NCI-H524 treated with DMSO at 0.1 percent for 48 hours (cell line): ENCODE data around the gene CFAP73.

Source experiments
- DNase-seq: peaks from one replicate; lab custom pipeline; 2025; lab: John Stamatoyannopoulos, UW

CFAP73 gene

DNA sequence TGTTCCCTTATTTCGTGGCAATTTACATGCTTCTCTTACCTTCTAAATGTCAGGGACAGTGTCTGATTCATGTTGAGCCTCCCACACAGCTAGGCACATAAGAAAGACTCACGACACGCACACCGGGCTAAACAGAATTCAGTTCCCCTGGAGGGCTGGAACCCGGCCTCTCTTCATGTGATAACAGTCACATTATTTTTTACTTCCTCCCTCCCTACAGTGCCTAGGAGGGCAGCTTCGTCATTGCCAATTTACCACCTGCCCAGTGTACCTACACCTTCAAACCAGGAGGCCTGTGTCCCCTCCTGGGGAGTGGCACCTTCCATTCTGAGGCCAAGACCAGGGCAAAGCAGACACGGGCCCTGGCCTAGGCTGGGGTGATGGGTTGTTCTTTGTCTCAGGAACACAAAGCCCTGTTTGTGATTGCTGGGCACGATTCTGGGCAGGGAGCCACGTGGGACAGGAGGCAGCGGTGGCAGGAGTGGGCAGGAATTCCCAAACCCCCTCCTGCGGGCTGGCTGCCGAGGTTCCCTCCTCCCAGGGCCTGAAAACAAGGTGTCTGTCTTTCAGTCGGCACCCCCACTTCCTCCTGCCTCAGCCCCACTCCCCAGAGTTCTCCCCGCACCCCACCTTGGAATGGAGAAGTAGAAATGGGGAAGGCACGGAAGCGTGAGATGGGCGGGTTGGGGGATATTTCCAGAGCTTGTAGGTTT is 7.2 kb upstream of the CFAP73 start:
- DNase-seq: no peak

DNA sequence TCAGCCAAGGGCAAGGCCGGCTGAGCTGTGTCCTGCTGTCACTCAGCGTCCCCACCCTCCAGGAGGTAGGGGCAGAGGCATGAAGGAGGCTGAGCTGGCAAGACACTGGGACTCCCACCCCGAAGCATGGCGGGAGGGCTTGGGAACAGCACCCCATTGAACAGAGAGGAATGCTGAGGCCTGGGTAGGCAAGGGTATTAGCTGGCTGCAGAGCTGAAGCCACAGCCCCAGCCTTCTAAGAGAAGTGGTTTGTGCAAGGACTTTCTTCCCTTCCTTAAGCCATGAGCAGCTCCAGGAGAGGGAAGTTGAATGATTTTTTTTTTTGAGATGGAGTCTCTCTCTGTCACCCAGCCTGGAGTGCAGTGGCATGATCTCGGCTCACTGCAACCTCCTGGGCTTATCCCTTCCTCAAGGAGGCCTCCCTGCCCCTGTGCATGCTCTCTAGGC is 6.6 kb upstream of the CFAP73 start:
- no peak for DNase-seq

DNA sequence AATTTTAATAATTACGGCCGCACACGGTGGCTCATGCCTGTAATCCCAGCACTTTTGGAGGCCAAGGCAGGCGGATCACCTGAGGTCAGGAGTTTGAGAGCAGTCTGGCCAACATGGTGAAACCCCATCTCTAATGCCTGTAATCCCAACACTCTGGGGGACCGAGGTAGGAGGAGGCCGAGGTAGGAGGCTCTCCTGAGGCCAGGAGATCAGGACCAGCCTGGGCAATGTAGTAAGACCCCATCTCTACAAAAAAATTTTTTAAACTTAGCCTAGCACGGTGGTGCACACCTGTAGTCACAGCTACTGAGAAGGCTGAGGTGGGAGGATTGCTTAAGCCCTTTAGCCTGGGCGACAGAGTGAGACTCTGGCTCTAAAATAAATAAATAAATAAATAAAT is 5.6 kb upstream of the CFAP73 start:
- no peak for DNase-seq

DNA sequence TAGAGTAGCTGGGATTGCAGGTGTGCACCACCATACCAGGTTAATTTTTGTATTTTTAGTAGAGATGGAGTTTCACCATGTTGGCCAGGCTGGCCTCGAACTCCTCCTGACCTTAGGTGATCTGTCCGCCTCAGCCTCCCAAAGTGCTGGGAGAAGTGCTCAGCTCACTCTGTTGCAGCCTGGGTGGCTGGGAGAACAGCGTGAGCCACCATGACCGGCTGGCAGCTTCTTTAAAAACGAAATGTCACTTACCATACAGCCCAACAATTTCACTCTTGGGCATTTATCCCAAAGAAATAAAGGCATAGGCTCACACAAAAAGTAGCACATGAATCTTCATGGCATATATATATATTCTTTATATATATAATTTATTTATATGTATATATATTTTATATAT is 4.7 kb upstream of the CFAP73 start:
- DNase-seq: no peak

DNA sequence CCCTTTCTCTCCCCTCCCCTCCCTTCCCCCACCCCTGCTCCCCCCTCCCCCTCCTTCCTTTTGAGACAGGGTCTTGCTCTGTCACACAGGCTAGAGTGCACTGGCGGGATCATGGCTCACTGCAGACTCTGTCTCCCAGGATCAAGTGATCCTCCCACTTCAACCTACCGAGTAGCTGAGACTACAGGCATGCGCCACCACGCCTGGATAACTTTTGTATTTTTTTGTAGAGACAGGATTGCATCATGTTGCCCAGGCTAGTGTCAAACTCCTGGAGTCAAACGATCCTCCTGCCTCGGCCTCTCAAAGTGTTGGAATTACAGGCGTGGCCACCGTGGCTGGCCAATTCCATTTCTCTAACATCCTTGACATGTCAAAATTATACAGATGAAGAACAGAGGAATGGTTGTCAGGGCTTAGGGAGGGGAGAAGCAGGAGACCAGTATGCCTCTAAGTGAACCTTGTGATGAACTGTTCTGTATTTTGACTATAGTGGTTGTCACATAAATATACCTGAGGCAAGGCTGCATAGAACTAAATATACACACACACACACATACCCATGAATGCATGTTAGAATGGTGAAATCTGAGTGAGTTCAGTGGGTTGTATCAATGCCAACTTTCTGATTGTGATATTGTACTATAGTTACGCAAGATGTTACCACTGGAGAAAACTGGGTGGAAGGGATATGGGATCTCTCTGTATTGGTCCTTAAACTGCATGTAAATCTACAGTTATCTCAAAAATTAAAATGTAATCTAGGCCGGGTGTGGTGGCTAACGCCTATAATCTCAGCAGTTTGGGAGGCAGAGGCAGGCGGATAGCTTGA is 3.6 kb upstream of the CFAP73 start:
- no peak for DNase-seq

DNA sequence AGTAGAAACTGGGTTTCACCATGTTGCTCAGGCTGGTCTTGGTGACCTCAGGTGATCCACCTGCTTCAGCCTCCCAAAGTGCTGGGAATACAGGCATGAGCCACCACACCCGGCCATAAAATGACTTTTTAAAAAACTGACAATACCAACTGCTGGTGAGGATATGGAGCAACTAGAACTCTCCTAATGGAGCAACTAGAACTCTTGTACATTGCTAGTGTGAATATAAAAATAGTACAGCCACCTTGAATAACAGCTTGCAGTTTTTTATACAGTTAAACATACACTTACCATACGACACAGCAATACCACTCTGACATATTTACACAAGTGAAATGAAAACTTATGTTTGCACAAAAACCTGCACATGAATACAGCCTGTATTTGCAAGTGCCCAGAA is 2.5 kb upstream of the CFAP73 start:
- no peak for DNase-seq

DNA sequence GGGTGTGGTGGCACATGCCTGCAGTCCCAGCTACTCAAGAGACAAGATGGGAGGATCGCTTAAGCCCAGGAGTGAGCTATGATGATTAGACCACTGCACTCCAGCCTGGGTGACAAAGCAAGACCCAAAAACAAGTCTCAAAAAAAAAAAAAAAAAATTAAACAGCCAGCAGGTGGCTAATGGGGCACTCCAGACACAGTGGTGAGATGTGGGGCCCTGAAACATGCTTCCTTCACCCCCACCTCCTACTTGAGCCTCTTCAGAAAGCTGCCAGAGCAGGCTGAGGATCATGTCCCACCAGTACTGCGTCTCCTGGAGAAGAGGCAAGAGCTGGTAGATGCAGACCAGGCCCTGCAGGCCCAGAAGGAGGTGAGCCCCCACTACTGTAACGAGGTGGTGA is 2.1 kb downstream of the CFAP73 start:
- DNase-seq: no peak

DNA sequence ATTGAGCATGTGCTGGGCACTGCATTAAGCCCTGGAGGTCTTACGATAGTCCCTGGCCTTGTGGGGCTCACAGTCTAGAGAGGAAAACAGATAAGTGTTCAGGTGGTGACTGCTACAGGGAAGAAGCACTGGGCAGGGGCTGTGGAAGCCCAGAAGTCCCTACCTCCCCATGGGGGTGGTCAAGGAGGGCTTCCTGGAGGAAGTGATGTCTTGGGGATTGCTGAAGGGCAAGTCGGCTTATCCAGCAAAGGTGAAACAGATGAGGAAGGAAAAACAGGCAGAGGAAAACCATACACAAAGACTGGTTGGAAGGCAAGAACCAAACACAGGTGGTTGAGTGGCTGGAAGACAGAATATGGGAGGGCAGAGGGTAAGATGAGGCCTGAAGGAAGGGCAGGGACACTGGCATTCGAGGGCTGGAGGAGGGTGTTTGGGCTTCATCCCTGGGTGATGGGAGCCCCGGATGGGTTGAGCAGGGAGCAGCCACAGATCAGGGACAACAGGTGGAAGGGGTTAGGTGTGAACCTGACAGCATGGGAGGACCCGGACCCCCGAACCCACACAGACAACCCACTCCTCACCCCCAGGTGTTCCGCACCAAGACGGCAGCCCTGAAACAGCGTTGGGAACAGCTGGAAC is 2.8 kb downstream of the CFAP73 start:
- DNase-seq: no peak

DNA sequence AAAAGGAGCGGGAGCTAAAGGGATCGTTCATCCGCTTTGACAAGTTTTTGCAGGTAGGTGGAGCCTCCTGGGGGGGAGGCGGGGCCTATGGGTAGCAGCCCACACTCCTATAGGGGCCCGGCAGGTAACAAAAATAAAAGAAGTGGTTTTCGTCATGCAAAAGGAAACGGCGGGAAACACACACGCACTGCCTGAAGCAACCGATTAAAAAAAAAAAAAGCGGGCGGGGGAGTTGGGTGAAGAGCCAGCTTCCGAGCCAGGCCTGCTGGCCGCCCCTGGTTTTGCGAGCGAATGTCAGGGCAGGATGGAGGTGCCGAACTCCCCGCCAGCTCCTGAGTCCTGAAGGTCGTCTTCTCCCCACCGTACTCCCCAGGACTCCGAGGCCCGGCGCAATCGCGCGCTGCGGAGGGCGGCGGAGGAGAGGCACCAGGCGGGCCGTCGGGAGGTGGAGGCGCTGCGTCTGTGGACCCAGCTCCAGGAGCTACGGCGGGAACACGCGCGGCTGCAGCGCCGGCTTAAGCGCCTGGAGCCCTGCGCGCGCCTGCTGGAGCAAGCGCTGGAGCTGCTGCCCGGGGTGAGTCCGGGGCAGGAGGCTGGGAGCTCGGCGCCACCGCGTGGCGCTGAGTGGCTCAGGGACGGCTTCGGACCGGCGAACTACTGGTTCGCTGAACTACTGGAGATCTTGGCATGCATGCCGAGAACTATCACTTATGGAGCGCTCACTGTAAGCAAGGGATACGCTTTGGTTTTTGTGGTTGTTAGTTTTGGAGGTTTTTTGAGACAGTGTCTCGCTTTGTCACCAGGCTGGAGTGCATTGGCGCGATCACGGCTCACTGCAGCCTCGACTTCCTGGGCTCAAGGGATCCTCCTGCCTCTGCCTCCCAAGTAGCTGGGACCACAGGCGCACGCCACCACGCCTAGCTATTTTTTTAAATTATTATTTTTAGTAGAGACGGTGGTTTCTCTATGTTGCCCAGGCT is 3.6 kb downstream of the CFAP73 start:
- DNase-seq: no peak

DNA sequence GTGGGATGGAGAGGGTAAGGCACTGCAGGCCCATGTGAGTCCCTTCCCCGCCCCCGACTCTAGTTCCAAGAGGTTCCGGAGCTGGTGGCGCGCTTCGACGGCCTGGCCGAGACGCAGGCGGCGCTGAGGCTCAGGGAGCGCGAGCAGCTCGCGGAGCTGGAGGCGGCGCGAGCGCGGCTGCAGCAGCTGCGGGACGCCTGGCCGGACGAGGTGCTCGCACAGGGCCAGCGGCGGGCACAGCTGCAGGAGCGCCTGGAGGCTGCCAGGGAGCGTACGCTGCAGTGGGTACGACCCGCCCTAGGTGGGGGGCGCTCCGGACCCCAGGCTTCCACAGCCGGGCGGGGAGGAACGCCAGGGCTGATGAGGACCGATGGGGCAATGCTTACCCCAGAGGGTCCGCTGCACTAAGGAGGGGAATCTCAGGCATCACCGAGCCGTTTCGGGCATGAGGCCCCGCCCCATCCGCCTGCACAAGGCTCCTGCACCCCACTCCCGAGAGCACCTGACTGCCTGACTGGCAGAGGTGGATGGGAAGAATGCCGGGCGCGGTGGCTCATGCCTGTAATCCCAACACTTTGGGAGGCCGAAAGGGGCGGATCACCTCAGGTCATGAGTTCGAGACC is 4.9 kb downstream of the CFAP73 start:
- no peak for DNase-seq

DNA sequence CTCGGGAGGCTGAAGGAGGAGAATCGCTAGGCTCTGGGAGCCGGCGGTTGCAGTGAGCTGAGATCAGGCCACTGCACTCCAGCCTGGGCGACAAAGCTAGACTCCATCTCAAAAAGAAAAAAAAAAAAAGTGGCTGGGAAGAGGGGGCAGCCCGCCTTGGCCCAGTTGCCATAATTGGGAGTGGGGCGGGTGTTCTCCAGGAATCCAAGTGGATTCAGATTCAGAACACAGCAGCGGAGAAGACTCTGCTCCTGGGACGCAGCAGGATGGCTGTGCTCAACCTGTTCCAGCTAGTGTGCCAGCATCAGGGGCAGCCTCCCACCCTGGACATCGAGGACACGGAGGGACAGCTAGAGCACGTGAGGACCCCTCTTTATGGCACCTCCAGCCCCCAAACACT is 5.5 kb downstream of the CFAP73 start:
- DNase-seq: no peak

DNA sequence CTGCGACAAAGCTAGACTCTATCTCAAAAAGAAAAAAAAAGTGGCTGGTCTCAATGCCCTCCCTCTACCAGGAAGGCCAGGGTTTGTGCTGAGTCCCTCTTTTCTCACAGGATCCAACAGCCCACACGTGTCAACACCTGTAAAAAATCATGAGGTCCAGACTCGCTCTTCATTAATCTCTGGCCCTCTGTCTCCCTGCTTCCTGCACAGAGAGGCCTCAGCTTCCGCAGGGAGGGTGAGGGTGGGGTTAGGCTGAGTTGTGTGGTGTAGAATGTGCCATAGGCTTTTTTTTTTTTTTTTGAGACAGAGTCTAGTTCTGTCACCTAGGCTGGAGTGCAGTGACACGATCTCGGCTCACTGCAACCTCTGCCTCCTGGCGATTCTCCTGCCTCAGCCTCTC is 6.1 kb downstream of the CFAP73 start:
- no peak for DNase-seq

DNA sequence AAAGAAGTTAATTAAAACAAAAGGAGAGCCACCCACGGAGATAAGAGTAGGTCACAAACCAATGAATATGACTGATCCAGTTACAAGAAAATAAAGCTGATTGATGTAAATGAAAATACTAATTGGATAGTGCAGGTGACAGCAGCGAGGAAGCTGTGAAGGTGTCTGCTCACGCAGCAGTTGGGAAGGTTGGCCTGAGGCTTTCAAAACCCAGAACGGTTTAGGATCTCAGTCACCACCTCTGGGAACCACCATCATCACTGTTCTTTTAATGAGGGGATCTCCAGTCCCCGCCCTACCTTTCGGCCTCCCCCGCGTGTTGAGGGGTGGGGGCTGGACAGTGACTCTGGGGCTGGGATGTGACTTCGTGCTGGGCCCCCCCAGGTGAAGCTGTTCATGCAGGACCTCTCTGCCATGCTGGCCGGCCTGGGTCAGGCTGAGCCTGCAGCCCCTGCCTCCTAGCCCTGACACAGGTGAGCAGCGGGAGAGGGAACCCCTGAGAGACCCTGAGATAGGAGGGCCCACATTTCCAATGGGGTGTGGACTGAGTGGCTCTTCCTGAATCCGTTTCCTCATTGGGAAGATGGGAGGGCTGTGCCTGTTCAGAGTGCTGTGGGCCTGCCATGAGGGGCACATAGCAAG is 7.8 kb downstream of the CFAP73 start:
- DNase-seq: no peak

DNA sequence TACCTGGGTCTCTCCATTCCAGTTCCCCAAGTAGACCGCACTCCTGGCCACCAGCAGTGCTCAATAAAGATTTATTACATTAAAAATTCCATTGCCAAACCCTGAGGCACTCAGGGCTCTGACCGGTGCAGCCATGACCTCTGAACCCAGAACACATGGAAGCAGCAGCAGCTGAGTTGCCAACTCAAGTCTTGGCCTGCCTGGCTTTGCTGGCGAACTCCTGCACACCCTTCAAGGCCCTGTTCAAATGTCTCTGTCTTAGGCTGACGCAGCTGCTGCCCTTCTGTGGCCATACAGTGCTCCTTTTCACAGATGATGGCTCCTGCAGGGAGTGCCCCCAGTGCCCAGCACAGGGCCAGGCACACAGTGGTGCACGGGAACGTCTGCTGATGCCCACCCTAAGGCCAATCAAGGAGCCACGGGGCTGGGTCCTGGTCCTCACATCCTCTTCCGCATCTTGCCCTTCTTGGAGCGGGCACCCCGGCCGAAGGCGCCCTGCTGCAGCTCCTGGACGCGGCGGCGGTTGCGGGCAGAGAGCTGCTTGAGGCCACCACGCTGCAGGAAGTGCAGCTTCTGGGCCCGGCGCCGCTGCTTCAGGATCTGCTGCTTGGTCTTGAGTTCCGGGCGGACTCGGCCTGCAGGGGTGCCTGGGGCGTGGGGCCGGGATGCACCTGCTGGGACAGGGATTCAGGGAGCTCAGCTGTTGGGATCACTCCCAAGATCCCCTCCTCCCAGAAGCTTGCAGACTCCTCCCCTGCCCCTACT is 9.1 kb downstream of the CFAP73 start:
- no peak for DNase-seq

DNA sequence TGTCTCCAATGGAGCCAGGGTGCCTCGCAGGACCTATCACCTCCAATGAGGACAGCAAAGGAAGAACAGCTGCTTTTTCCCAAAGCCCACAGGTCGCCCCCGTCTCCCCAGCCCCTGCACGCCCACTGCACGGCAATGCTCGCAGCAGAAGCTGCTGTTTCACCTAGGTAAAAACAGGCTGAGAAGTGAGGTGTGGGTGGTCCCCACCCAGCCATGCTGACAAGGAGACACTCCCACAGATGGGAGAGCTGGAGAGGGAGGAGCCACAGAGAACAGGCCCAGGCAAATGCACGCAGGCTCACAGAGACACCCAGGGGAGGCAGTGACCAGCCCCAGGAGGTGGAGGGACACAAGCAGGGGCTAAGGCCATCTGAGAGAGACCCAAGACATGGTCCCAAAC is 10.4 kb downstream of the CFAP73 start:
- DNase-seq: no peak

DNA sequence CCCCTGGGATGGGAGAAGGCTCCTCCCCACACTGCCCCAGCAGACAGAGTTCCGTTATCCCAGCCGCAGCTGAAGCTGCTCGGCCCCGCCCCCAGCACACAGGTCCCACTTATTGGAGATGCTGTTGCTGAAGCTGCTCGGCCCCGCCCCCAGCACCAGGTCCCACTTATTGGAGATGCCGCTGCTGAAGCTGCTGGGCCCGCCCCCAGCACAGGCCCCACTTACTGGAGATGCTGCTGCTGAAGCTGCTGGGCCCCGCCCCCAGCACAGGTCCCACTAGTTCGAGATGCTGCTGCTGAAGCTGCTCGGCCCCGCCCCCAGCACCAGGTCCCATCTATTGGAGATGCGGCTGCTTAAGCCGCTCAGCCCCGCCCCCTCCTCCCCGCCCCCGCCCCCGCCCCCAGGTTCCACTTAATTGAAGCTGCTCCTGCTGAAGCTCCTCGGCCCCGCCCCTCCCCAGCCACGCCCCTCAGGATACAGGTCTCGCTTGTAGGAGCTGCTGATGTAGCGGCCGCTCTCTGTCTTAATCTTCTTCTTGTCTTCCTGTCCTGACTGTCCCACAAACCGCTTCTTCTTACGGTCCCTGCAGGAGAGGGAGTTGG is 12.0 kb downstream of the CFAP73 start:
- DNase-seq: peak; percentile 7

DNA sequence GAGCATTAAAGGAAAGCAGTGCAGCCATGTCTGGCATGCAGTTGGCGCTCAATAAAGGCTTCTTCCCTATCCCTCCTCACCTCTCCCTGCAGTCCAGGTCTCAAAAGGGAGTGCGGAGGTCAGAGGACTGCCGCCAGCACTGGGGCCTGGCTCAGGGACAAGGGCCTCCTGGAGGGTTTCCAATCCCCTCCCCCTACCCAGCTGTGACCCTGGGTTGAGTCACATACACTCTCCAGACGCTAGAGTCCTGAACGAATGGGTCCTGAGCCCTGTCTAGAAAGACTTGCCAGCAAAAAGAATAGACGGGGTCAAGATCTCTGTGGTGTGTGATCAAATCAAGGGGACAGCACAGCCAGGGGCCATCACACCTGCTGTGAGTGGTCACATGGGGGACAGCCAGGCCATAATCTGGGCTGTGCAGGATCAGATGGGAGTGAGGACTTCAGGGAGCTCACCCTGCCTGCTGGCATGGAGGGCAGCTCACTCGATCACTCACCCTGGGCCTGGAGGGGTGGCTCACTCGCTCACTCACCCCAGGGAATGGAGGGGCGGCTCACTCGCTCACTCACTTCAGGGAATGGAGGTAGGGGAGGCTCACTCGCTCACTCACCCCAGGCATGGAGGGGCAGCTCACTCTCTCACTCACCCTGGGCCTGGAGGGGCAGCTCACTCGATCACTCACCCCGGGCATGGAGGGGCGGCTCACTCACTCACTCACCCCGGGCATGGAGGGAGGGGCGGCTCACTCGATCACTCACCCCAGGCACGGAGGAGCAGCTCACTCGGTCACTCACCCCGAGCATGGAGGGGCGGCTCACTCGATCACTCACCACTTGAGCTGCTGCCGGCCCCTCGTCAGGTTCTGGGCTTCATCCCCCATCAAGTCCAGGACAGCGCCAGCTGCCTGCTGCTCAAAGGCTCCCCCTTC is 12.8 kb downstream of the CFAP73 start:
- no peak for DNase-seq

DNA sequence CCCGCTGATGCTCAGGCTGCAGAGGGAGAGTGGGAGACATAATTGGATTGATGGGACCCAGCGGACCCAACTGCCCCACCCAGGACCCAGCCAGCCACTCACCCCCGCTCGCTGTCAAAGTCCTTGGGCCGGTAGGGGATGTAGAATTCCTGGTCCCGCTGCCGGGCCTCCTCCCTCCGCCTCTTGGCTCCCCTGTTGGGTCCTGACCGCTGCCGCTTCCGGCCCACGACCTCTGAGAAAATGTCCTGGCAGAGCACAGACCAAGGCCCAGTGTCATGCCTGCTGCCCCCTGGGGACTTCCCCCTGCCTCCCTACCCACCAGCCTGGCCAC is 13.5 kb downstream of the CFAP73 start:
- no peak for DNase-seq

DNA sequence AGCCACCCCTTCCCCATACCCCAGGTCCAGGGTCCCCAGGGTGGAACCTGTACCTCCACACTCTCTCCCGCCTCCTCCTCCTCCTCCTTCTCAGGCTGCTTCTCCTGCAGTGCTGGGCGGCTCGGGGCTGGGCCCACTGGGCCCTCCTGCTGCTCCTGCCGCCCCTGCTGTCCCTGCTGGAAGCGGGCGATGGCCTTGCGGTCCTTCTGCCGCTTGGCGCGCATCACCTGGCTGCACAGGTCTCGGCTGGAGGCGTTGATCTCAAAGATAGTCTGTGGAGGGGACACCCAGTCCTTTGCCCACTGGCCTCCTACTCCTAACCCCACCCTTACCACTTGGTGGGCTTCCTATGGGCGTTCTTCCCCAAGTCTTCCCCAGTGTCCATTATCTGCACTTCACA is 14.5 kb downstream of the CFAP73 start:
- DNase-seq: no peak
